Chondrocyte (in vitro differentiated cells): Measurements from ENCODE around the gene COLEC12. TPM values are rescaled to one million over a fixed set of nuclear protein-coding genes. Genes with fewer than 3 reads are reported as not detected.
A peak's percentile ranks its signal among the peaks of the same experiment; 100 is the strongest.

Experiments
- DNase-seq: peaks from one replicate; pipeline ENCODE4 v3.0.0; 2021; ENCODE audit warnings: mixed read lengths, low spot score
- H3K27ac Mint-ChIP-seq: one replicate; pipeline ENCODE4 v1.8.0; 2021; ENCODE audit warnings: mild to moderate bottlenecking, moderate library complexity, mixed read lengths; ENCODE audit not compliant: unreplicated experiment
- H3K27me3 Mint-ChIP-seq: 2 replicates; pipeline ENCODE4 v1.8.0; 2021; ENCODE audit warnings: low read depth, mixed read lengths
- H3K36me3 Mint-ChIP-seq: 2 replicates; pipeline ENCODE4 v1.8.0; 2021; ENCODE audit warnings: low read depth, mixed read lengths
- H3K4me1 Mint-ChIP-seq: 2 replicates; pipeline ENCODE4 v1.8.0; 2021; ENCODE audit warnings: low read depth, mild to moderate bottlenecking, mixed read lengths
- H3K4me3 Mint-ChIP-seq: one replicate; pipeline ENCODE4 v1.8.0; 2021; ENCODE audit warnings: mild to moderate bottlenecking, moderate library complexity, mixed read lengths; ENCODE audit not compliant: unreplicated experiment
- H3K9me3 Mint-ChIP-seq: 2 replicates; pipeline ENCODE4 v1.8.0; 2021; ENCODE audit warnings: low read depth, mixed read lengths
- CTCF ChIP-seq: fragments of 200-600 bp; sonication (generic); IDR thresholded peaks from 2 replicates; pipeline ENCODE4 v1.5.0; 2021; ENCODE audit warnings: antibody characterized with exemption, mild to moderate bottlenecking, moderate library complexity
- total RNA-seq: library from RNA; stranded (reverse); gene quantifications from 3 replicates; pipeline ENCODE4 v1.2.1, GENCODE V29; 2021

Gene COLEC12
- total RNA-seq, 1 donor from 2014 or later, result 2.1 TPM

GRCh38 chr18:429030-429429 lies 71.5 kb downstream of the COLEC12 start:
- Mint-ChIP-seq H3K27ac (peak overlapping the region; percentile 12), H3K4me1 (peaks cover 47% of the 10 kb centered on the region), H3K9me3 (no peaks in the 10 kb centered on the region), H3K4me3 (no peak overlapping the region), H3K27me3 (no peaks in the 10 kb centered on the region), H3K36me3 (no peaks in the 10 kb centered on the region)
- no peak for DNase-seq
- no peak for TF ChIP-seq CTCF

- Mint-ChIP-seq H3K27me3 (no peaks in the 10 kb centered on the region), H3K9me3 (no peaks in the 10 kb centered on the region), H3K4me3 (no peak overlapping the region), H3K36me3 (no peaks in the 10 kb centered on the region), H3K4me1 (peaks cover 45% of the 10 kb centered on the region), H3K27ac (no peak overlapping the region)
- no peak for TF ChIP-seq CTCF
- no peak for DNase-seq
These were observed 73.5 kb downstream of the COLEC12 start for GRCh38 chr18:427005-427404.

- no peaks in the 10 kb centered on the region for H3K9me3 Mint-ChIP-seq
- H3K36me3 Mint-ChIP-seq, result no peaks in the 10 kb centered on the region
- peaks cover 60% of the 10 kb centered on the region for H3K4me1 Mint-ChIP-seq
- no peak for DNase-seq
- TF ChIP-seq CTCF, result no peak
- H3K27ac Mint-ChIP-seq, result no peak overlapping the region
- H3K4me3 Mint-ChIP-seq, result no peak overlapping the region
- no peaks in the 10 kb centered on the region for H3K27me3 Mint-ChIP-seq
These were observed 75.3 kb downstream of the COLEC12 start for GRCh38 chr18:425106-425745.

GRCh38 chr18:424668-425067 lies 75.8 kb downstream of the COLEC12 start:
- no peaks in the 10 kb centered on the region for H3K27me3 Mint-ChIP-seq
- TF ChIP-seq CTCF, result no peak
- H3K36me3 Mint-ChIP-seq, result no peaks in the 10 kb centered on the region
- H3K4me1 Mint-ChIP-seq, result peaks cover 60% of the 10 kb centered on the region
- H3K27ac Mint-ChIP-seq, result peak overlapping the region; percentile 36
- no peaks in the 10 kb centered on the region for H3K9me3 Mint-ChIP-seq
- DNase-seq, result no peak
- no peak overlapping the region for H3K4me3 Mint-ChIP-seq

GRCh38 chr18:424071-424661 lies 76.3 kb downstream of the COLEC12 start:
- H3K9me3 Mint-ChIP-seq, result no peaks in the 10 kb centered on the region
- no peaks in the 10 kb centered on the region for H3K27me3 Mint-ChIP-seq
- H3K27ac Mint-ChIP-seq, result no peak overlapping the region
- no peaks in the 10 kb centered on the region for H3K36me3 Mint-ChIP-seq
- H3K4me3 Mint-ChIP-seq, result no peak overlapping the region
- H3K4me1 Mint-ChIP-seq, result peaks cover 59% of the 10 kb centered on the region
- no peak for TF ChIP-seq CTCF
- no peak for DNase-seq
